NCI-H1417 (cell line): ENCODE measurements around the gene ZBTB39.
"Not testable (repeated sequence)": the region's sequence is repeated elsewhere in the genome, so short reads cannot be mapped to it uniquely, and the experiment has no call there.

ENCODE experiments used
- DNase-seq, 3 experiments: peaks; one replicate each; lab custom pipeline; 2025; lab: John Stamatoyannopoulos, UW

The ZBTB39 gene

GRCh38 chr12:56980268-56980667, 26.1 kb downstream of the ZBTB39 start:
- DNase-seq, result no peak

GRCh38 chr12:56979628-56980027, 26.7 kb downstream of the ZBTB39 start:
- DNase-seq, result no peak

- DNase-seq, result no peak
Measured at GRCh38 chr12:56978397-56979138, 27.8 kb downstream of the ZBTB39 start.

GRCh38 chr12:56977361-56977760, 29.0 kb downstream of the ZBTB39 start:
- DNase-seq, result not testable (repeated sequence)

- not testable (repeated sequence) for DNase-seq
Measured at GRCh38 chr12:56974224-56974623, 32.1 kb downstream of the ZBTB39 start.

- DNase-seq, result not testable (repeated sequence)
Measured at GRCh38 chr12:56968910-56969309, 37.4 kb downstream of the ZBTB39 start.

- DNase-seq, result not testable (repeated sequence)
Measured at GRCh38 chr12:56965997-56966642, 40.2 kb downstream of the ZBTB39 start.

GRCh38 chr12:56965124-56965523, 41.2 kb downstream of the ZBTB39 start:
- not testable (repeated sequence) for DNase-seq

- not testable (repeated sequence) for DNase-seq
Measured at GRCh38 chr12:56963557-56963956, 42.8 kb downstream of the ZBTB39 start.

GRCh38 chr12:56962247-56962646, 44.1 kb downstream of the ZBTB39 start:
- DNase-seq, result not testable (repeated sequence)

GRCh38 chr12:56958422-56958821, 47.9 kb downstream of the ZBTB39 start:
- no peak for DNase-seq

GRCh38 chr12:56957229-56958052, 48.9 kb downstream of the ZBTB39 start, which contains the start of gene RDH16:
Gene RDH16 (minus strand): TSS chr12:56957608. CDS start chr12:56957462, 146 bp downstream.
- no peak for DNase-seq

- no peak for DNase-seq
Measured at GRCh38 chr12:56955631-56956256, 50.6 kb downstream of the ZBTB39 start.

GRCh38 chr12:56954958-56955355, 51.4 kb downstream of the ZBTB39 start:
- DNase-seq, result no peak

GRCh38 chr12:56954057-56954957, 52.0 kb downstream of the ZBTB39 start:
- DNase-seq, result no peak

GRCh38 chr12:56953314-56953713, 53.0 kb downstream of the ZBTB39 start:
- no peak for DNase-seq

- no peak for DNase-seq
Measured at GRCh38 chr12:56951582-56952339, 54.6 kb downstream of the ZBTB39 start.

GRCh38 chr12:56948881-56949280, 57.5 kb downstream of the ZBTB39 start:
- no peak for DNase-seq
